RWPE1 (cell line): ENCODE measurements around the gene KRT10.

Experiments
- CTCF ChIA-PET: fragments of 350-600 bp; sonication (Branson Sonifier 250); formaldehyde crosslinking; extraction: SDS; loops from one replicate; lab custom pipeline; 2021; lab: Yijun Ruan, JAX
- POLR2A ChIA-PET: fragments of 400-600 bp; formaldehyde crosslinking; extraction: SDS; loops from one replicate; lab custom pipeline; 2020; ENCODE audit warnings: antibody characterized with exemption; ENCODE audit not compliant: low non-redundant PET; lab: Yijun Ruan, JAX
- DNase-seq: peaks from one replicate; pipeline ENCODE4 v3.0.0; 2012; ENCODE audit warnings: low spot score
- H3K27ac ChIP-seq: fragments of 450-650 bp; 2 replicates; pipeline ENCODE4 v1.5.1; 2017
- TF ChIP-seq, protein P1 (sequence below): fragments of 450-650 bp; conservative IDR thresholded peaks from 2 replicates; pipeline ENCODE4 v1.5.1; 2017; ENCODE audit warnings: low read depth, mild to moderate bottlenecking

The KRT10 gene

DNA sequence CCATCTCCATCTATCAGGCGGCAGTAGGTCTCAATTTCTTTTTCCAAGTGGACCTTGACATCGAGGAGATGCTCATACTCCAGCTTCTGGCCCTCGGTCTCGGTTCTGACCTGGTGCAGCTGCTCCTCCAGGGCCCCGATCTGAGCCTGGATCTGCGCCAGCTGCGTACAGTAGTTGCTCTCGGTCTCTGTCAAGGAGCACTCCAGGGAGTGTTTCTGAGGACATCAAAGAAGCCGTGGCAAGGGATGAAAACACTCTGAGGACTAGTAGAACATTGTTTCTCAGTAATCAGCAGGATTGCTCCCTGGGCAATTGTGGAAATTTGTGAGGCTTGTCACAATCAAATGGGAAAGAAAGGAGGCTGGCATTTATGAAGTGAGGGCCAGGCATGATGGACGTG is 28.6 kb downstream of the KRT10 start:
- no peak for DNase-seq
- ChIA-PET POLR2A (no interaction called here), CTCF (no interaction called here)
- no peak overlapping the region for H3K27ac ChIP-seq
- TF ChIP-seq, protein P1, sequence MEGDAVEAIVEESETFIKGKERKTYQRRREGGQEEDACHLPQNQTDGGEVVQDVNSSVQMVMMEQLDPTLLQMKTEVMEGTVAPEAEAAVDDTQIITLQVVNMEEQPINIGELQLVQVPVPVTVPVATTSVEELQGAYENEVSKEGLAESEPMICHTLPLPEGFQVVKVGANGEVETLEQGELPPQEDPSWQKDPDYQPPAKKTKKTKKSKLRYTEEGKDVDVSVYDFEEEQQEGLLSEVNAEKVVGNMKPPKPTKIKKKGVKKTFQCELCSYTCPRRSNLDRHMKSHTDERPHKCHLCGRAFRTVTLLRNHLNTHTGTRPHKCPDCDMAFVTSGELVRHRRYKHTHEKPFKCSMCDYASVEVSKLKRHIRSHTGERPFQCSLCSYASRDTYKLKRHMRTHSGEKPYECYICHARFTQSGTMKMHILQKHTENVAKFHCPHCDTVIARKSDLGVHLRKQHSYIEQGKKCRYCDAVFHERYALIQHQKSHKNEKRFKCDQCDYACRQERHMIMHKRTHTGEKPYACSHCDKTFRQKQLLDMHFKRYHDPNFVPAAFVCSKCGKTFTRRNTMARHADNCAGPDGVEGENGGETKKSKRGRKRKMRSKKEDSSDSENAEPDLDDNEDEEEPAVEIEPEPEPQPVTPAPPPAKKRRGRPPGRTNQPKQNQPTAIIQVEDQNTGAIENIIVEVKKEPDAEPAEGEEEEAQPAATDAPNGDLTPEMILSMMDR = no peak

DNA sequence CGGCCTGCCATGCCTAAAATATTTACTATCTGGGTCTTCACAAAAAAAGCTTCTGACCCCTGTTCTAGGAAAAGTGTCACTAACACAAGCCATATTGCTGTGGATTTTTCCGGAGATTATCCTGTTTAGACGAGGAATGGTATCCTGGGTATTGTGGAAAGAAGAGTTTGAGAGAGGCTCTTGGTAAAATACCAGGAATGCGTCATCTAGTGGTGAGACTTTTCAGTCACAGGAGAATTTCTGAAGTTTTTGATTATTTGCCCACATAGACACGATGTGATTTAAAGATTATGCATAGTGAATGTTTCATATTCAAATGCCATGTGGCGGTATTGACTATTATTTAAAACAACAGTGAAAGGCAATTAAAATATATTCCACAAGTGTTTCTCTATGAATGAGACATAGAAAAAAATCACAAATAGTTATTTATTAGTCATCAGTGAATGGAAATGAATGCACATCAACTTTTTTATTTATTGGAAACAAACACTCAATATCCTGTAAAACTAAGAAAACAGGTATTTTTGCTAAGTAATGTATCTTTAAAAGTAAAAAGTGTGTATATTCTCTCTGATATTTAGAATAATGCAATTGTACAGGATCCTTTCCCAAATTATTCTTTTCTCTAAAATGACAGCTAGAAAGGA is 30.5 kb downstream of the KRT10 start:
- peak; percentile 17 for DNase-seq
- CTCF ChIA-PET = interaction anchor here (0.5 to 1.4 kb wide), 6 partner anchors 172 to 1399 kb away, joined by 3 to 5 read pairs (median 4); no protein-coding TSS in a partner anchor
- no peak overlapping the region for H3K27ac ChIP-seq
- POLR2A ChIA-PET = no interaction called here
- TF ChIP-seq, protein P1 = peak; percentile 65; the same call in 1 of the 2 replicates

DNA sequence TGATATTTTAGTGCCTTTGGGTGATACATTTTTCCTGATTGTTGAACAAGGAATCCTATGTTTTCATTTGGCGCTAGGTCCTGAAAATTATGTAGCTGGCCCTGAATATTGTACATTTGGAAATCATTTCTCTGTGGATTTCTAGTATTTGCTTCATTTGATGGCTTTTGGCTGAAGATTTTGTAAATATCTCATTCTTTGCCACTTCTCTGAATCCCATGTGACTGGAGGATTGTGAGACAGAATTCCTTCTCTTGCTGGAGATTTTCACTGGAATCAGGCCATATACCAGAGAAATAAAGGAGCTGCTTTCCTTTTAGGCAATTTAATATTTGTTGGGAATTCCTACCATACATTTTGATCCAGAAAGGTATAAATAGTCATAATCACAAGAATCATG is 31.3 kb downstream of the KRT10 start:
- no peak for DNase-seq
- ChIA-PET POLR2A (no interaction called here), CTCF (interaction anchor here (0.6 to 0.8 kb wide), 4 partner anchors 144 to 914 kb away, joined by 3 to 5 read pairs (median 3); partner anchors contain the start of gene SMARCE1)
- H3K27ac ChIP-seq = no peak overlapping the region
- TF ChIP-seq, protein P1 = no peak

DNA sequence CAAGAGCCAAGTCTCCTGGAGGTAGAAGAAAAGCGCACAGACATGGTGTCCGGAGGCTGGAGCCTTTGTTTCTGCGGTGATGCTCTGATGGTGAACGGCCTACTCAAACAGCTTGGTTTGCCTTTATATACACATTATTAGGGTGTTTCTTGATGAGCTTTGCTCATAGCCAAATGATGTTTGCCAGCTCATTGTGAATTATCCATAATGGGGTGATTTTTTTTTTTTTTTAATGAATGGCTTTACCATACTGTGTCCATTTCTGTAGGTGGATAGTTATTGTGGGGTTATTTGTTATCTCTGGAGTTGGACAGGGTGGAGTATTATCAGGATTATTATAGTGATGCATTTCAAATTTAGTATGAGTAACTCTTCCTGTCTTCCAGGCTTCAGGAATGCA is 40.0 kb downstream of the KRT10 start, which contains the start of gene KRT27:
Gene KRT27 (minus strand): TSS at position 101 of the 400 bp plus-strand sequence. CDS start 57 bp downstream, at position 44.
- ChIA-PET CTCF (no interaction called here), POLR2A (no interaction called here)
- TF ChIP-seq, protein P1 = no peak
- no peak for DNase-seq
- H3K27ac ChIP-seq = no peak within 1 kb of the TSS

DNA sequence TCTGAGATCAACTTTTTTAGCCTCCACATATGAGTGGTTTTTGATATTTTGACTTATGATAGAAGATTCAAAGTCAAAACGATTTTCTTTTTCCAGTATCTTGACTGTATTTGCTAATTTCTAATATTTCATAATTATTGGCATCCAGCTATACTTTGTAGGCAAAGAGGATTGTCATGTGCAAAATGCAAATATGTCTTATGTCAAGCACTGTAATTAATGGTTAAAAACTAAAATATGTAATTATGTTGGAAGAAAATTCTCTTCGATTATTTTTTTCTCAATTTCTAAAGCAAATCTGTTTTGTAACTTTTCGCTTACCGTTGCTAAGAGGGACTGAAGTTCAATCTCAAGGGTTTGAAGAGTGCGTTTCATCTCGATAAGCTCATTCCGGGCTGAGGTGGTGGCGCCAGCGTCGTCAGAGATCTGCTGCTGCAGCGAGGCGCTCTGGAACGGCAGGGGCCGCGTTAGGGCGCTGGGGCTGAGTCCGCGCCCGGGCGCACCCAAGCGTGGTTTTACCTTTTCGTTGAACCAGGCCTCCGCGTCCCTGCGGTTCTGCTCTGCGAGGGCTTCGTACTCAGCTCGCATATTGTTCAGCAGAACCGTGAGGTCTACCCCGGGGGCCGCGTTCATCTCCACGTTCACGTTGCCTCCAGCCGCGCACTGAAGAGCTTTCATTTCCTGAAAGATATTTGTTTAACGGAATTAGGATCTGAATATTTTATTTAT is 43.1 kb downstream of the KRT10 start:
- TF ChIP-seq, protein P1 = no peak
- ChIA-PET POLR2A (no interaction called here), CTCF (interaction anchor here (0.7 kb wide), 1 partner anchor 184 kb away, joined by 3 read pairs; no protein-coding TSS in a partner anchor)
- no peak overlapping the region for H3K27ac ChIP-seq
- no peak for DNase-seq

DNA sequence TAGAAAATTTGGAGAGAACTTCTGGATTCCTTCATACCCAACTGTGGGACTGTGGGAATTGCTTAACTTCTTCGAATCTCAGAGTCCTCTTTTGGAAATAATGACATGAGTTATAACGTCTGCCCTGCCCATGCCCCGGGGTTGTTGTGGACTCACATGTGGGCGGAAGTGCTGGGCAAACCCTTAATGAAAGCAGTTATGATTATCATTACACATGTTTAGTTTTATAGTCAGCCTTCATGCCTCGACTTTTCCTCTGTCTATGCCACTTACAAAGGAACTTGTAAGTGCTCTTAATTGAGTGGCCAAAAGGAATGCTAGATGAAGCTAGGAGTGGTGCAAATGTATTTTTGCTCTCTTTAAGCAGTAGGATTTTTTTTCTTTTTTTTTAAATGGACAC is 44.0 kb downstream of the KRT10 start:
- TF ChIP-seq, protein P1 = no peak
- no peak overlapping the region for H3K27ac ChIP-seq
- CTCF ChIA-PET = no interaction called here
- POLR2A ChIA-PET = no interaction called here
- DNase-seq = peak; percentile 13
